GM20000 (cell line): ENCODE measurements around the gene ASB7.
"Not testable (repeated sequence)": the region's sequence is repeated elsewhere in the genome, so short reads cannot be mapped to it uniquely, and the experiment has no call there.

Source experiments
- DNase-seq: peaks from one replicate; pipeline ENCODE4 v3.0.0; 2012; ENCODE audit warnings: low spot score
- TF ChIP-seq, protein P1 (sequence below): IDR thresholded peaks from 2 replicates; pipeline ENCODE4 v1.5.1; 2012; ENCODE audit warnings: mild to moderate bottlenecking, control low read depth; ENCODE audit errors: extremely low read depth, missing control alignments

ASB7 gene

DNA sequence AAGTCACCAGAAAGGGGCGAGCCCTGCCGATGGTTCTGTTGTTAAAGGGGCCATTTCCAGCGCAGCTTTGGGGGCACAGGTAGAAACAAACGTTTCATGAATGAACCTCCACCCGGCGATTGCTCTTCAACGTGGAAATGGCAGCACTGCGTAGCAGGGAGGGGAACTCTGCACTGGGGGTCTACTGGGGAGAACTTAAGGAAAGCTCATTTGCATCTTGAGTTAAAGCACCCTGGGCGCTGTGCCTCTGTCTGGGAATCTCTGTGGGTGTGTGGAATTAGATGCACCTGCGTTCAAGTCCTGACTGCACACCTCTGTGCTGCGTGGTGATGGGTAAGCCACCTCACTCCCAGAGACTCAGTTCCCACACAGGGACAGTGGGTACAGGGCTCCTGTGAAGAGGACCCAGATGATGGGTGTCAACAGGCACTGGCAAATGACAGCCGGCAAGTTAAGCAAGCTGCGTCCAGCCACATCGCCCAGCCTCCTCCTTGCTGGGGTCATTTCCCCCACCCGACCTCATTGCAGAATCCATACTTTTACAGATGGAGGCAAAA lies 68.8 kb downstream of the ASB7 start:
- DNase-seq, result no peak
- TF ChIP-seq, protein P1, sequence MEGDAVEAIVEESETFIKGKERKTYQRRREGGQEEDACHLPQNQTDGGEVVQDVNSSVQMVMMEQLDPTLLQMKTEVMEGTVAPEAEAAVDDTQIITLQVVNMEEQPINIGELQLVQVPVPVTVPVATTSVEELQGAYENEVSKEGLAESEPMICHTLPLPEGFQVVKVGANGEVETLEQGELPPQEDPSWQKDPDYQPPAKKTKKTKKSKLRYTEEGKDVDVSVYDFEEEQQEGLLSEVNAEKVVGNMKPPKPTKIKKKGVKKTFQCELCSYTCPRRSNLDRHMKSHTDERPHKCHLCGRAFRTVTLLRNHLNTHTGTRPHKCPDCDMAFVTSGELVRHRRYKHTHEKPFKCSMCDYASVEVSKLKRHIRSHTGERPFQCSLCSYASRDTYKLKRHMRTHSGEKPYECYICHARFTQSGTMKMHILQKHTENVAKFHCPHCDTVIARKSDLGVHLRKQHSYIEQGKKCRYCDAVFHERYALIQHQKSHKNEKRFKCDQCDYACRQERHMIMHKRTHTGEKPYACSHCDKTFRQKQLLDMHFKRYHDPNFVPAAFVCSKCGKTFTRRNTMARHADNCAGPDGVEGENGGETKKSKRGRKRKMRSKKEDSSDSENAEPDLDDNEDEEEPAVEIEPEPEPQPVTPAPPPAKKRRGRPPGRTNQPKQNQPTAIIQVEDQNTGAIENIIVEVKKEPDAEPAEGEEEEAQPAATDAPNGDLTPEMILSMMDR, result no peak

DNA sequence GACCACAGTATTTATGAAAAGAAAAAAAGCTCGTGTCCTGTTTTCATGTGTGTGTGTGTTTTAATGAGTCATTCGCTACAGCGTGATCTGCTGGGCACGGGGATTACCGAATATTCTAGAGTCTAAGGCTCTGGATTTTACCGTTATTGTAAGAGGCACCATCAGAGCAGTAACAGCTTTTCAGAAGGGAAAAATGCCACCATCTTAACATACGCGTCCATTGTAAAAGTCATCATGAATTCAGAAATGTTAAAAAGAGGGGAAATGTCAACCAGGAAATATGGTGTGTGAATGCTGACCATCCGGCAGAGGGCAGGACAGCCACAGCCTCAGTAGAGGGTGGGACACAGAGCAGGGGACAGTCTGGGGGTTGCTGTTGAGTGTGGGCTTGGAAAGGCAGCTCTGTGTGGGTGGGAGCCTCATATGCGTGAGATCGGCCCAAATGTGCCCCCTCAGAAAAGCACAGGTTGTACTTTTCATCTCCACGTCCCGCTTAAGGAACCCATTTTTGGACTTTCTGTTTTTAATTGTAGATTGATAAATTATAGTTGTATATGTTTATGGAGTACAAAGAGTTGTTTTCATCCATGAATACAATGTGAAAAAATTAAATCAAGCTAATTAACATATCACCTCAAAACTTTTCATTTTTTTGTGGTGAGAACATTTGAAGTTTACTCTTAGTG lies 69.6 kb downstream of the ASB7 start:
- TF ChIP-seq, protein P1, result peak; percentile 23
- DNase-seq, result peak; percentile 63

DNA sequence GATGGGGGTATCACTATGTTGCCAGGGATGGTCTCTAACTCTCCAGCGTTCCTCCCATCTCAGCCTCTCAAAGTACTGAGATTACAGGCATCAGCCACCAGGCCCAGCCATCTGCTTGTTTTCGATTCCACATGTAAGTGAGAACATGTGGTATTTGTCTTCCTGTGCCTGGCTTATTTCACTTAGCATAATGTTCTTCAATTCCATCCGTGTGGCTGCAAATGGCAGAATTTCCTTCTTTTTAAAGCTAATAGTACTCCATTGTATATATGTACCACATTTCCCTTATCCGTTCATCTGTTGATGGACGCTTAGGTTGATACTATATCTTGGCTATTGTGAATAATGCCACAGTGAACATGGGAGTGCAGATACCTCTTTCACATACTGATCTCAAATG lies 70.6 kb downstream of the ASB7 start:
- TF ChIP-seq, protein P1, result no peak
- no peak for DNase-seq

DNA sequence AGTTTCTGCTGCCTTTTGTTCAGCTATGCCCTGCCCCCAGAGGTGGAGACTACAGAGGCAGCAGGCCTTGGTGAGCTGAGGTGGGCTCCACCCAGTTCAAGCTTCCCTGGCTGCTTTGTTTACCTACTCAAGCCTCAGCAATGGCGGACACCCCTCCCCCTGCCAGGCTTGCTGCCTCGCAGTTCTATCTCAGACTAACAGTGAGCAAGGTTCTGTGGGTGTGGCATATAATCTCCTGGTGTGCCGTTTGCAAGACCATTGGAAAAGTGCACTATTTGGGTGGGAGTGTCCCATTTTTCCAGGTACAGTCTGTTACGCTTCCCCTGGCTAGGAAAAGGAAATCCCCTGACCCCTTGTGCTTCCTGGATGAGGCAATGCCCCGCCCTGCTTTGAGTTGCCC lies 76.8 kb downstream of the ASB7 start:
- DNase-seq, result not testable (repeated sequence)

DNA sequence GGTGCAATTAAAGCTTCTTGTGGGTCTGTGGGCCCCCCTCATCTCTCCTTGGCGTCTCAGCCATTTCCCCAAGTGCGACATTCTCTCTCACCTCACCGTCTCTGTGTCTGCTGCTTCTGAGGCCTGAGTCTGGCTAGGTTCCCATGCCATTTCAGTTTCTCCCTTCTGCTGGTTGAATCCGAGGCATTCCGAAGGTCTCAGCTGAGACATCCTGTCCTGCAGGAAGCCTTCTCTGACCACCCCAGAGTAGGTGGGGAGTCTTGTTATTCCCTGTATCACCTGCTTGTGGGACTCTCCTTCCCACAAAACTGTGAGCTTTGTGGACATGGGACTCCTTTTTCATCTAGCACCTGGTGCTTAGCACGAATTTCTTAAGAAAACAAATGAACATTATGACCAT lies 78.3 kb downstream of the ASB7 start:
- TF ChIP-seq, protein P1, result no peak
- no peak for DNase-seq

DNA sequence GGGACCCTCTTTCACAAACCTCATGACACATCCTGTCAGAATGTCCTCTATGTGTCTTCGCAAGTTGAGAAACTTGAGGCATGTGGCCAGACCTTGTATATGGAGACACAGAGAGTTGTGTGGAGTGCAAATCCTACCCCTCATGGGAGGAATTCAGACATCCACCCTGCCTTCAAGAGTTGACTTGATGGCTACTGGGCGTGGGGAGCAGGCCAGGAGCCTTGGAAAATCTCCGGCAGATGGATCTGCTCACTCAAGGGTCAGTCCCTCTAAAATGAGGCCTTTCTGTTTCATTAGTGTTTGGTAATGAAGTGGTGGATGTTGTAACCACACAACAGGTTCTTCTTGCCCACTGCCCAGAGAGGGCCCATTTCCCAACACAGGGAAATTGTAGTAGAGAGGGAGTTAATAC lies 79.0 kb downstream of the ASB7 start:
- TF ChIP-seq, protein P1, result no peak
- no peak for DNase-seq

DNA sequence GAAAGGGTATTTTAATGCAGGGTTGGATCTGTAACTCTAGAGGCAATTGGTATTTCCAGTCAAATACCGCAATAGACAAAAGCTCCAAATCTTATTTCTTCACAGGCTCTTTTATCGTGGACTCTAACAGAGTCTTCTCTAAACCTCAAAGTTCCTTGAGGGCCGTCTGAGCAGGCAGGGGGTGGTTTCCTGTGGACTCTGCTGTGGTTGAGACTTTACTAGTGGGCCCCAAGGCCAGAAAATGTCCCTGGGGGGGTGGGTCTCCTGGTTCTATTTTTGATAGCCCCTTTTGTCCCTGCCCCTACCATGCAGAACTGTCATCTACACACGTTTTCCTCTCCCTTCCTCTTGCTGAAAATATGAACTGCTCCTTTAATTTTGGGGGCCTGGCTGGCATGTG lies 80.1 kb downstream of the ASB7 start:
- DNase-seq, result no peak
- TF ChIP-seq, protein P1, result no peak

DNA sequence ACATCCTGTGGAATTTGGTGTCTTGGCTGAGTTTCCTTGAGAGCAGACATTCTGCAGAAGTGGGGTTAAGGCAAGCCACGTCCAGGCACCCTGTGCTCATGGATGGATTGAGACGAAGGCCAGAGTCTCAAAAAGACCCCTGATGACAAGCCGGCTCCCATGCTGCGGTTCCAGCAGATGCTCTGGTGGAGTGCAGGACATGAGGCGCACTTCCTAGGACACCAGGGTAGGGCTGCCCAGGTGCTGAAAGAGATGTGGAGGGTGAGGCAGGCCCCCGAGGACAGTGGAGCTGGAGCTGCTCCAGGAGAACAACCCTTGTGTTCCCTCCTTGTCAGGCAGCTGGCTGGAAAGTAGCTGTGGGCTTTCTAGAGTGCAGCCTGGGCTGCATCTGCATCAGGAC lies 81.0 kb downstream of the ASB7 start:
- DNase-seq, result no peak
- TF ChIP-seq, protein P1, result no peak
